ENCODE results near the gene RAF1. TPM values are rescaled to one million over a fixed set of nuclear protein-coding genes. Genes with fewer than 3 reads are reported as not detected.
A peak's percentile ranks its signal among the peaks of the same experiment; 100 is the strongest.

The RAF1 gene
- total RNA-seq, 2 donors from 2014 or later, result 140 to 178 TPM

DNA sequence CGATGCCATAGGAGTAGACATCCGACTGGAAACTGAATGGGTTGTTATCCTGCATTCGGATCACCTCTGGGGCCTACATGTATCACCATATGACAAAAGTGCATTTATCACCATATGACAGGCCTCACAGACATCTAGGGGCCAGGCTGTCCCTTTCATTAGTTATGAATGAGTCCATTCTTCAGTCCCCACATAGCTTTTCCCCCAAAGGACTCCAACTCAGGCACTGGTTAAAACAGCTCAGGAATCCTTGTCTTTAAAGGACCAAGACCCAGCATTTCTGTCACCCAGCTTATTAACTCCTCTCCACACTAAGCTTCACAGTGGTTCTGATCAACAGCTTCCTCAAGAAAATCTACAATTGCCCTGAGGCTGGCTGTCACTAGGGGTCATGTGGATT lies 78.7 kb downstream of the RAF1 start:
- DNase-seq (ENCODE audit: low spot score), result no peak
- H3K36me3 ChIP-seq, result peaks cover 93% of the 10 kb centered on the region
- H3K27me3 ChIP-seq, result no peaks in the 10 kb centered on the region
- no peaks in the 10 kb centered on the region for H3K9me3 ChIP-seq
- no peak overlapping the region for H3K4me3 ChIP-seq
- TF ChIP-seq, protein P1, sequence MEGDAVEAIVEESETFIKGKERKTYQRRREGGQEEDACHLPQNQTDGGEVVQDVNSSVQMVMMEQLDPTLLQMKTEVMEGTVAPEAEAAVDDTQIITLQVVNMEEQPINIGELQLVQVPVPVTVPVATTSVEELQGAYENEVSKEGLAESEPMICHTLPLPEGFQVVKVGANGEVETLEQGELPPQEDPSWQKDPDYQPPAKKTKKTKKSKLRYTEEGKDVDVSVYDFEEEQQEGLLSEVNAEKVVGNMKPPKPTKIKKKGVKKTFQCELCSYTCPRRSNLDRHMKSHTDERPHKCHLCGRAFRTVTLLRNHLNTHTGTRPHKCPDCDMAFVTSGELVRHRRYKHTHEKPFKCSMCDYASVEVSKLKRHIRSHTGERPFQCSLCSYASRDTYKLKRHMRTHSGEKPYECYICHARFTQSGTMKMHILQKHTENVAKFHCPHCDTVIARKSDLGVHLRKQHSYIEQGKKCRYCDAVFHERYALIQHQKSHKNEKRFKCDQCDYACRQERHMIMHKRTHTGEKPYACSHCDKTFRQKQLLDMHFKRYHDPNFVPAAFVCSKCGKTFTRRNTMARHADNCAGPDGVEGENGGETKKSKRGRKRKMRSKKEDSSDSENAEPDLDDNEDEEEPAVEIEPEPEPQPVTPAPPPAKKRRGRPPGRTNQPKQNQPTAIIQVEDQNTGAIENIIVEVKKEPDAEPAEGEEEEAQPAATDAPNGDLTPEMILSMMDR (IDR thresholded peaks at IDR 0.05), result no peak
- H3K4me1 ChIP-seq, result peaks cover 0 to 19% of the 10 kb centered on the region in 2 donors
- H3K27ac ChIP-seq, result peak overlapping the region in 1 of 2 donors; percentile 70

DNA sequence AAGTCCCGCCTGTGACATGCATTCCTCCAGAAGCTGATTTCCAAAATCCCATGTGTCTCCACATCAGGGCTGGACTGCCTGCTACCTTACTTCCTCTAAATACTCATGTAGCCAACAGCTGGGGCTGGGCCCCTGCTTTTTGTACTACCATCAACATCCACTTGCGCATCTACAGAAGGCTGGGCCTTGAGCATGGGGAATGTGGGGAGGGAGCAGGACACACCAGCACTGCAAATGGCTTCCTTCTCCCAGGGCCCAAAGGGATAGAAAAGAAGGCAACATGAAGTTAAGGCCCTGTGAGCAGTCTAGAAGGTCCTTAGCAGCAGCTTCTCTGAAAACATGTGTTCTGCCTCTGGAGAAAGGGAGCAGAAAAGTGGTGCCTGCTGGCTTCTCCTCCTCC lies 79.8 kb downstream of the RAF1 start:
- no peak overlapping the region for H3K27ac ChIP-seq

DNA sequence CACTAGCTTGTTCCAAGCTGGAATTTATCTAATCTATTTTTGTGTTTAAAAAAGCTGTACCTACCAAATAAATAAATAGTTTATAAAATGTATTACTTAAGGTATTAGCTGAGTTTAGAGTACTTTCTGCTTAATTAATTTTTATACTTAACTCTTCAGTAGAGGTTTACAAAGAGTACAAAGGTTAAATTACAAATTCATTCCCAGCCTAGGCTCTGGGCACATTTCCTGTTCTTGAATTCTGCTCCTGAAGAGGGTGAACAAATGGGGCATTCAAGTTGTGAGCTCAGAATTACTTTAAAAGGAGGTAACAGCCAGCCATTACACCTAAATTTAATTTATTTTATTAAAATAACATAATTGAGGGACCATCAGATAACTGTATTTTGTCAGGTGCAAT lies 80.6 kb downstream of the RAF1 start:
- Histone ChIP-seq H3K9me3 (no peaks in the 10 kb centered on the region), H3K4me3 (no peak overlapping the region), H3K27ac (no peak overlapping the region), H3K4me1 (peaks cover 0 to 20% of the 10 kb centered on the region in 2 donors), H3K27me3 (no peaks in the 10 kb centered on the region), H3K36me3 (peaks cover 90% of the 10 kb centered on the region)
- TF ChIP-seq, protein P1 (IDR thresholded peaks at IDR 0.05), result no peak
- no peak for DNase-seq (ENCODE audit: low spot score)

More for the DNA sequence above, 79.8 kb downstream of the RAF1 start:
- TF ChIP-seq, protein P1 (IDR thresholded peaks at IDR 0.05), result no peak
- no peak for DNase-seq (ENCODE audit: low spot score)
- H3K36me3 ChIP-seq, result peaks cover 91% of the 10 kb centered on the region
- peaks cover 0 to 24% of the 10 kb centered on the region in 2 donors for H3K4me1 ChIP-seq
- no peak overlapping the region for H3K4me3 ChIP-seq
- H3K9me3 ChIP-seq, result no peaks in the 10 kb centered on the region
- no peaks in the 10 kb centered on the region for H3K27me3 ChIP-seq

DNA sequence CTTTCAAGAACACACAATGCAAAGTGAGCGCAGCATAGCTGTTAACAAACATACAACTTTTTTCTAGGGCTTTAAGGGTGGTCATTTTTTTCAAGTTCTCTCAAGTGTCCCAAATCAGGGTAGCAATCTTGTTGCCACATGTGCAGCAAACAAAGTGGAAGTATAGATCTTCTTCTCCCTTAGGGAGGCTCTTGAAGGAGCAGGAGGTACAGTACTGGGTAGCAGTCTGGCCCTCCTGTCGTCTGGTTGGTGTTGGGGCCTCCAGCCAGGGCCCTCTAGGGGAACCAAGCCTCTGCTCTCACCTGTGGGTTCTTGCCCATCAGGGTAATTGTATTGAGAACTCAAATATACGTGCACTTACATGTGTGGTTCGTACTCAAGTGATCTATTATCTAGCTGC lies 81.2 kb downstream of the RAF1 start:
- peaks cover 89% of the 10 kb centered on the region for H3K36me3 ChIP-seq
- no peak for DNase-seq (ENCODE audit: low spot score)
- no peak overlapping the region for H3K4me3 ChIP-seq
- TF ChIP-seq, protein P1 (IDR thresholded peaks at IDR 0.05), result no peak
- H3K9me3 ChIP-seq, result no peaks in the 10 kb centered on the region
- H3K4me1 ChIP-seq, result peaks cover 0 to 20% of the 10 kb centered on the region in 2 donors
- no peak overlapping the region for H3K27ac ChIP-seq
- no peaks in the 10 kb centered on the region for H3K27me3 ChIP-seq

DNA sequence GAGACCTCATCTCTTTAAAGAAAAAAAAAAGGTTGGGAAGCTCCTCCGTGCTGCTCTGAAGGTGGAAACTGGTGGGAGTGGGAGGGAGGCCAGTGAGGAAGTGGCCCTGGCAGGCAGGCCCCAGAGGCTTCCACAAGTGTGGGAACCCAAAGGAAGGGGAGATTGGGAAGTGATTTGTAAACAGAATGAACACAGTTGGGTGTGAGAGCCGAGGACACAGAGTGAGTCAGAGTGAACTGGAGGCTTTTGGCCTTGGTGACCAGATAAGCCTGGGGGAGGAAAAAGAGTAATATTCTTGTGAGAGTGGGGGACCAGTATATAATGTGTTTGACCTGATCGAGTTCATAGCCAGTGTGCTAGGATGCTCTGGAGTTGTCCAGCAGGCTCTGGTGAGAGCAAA lies 84.0 kb downstream of the RAF1 start:
- no peaks in the 10 kb centered on the region for H3K9me3 ChIP-seq
- peak overlapping the region; percentile 29 to 51 for H3K27ac ChIP-seq
- DNase-seq (ENCODE audit: low spot score), result no peak
- H3K27me3 ChIP-seq, result no peaks in the 10 kb centered on the region
- TF ChIP-seq, protein P1 (IDR thresholded peaks at IDR 0.05), result no peak
- peaks cover 94% of the 10 kb centered on the region for H3K36me3 ChIP-seq
- H3K4me3 ChIP-seq, result no peak overlapping the region
- peaks cover 0 to 16% of the 10 kb centered on the region in 2 donors for H3K4me1 ChIP-seq

DNA sequence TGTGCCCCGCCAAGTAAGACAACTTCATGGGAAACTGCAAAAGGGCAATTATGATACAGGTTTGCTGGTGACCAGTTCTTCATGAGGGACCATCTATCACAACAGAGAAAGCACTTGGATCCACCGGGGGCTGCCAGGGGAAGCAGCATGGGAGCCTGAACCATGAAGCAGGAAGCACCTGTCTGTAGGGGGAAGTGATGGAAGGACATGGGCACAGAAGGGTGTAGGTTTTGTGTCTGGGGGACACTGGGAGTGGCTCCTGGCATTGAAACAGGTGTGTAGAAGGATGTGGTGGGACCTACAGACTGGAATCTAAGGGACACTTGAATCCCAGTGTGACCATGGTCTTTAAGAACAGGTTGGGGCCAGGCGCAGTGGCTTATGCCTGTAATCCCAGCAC lies 84.5 kb downstream of the RAF1 start:
- Histone ChIP-seq H3K27ac (peak overlapping the region; percentile 29 to 51), H3K36me3 (peaks cover 94% of the 10 kb centered on the region), H3K4me3 (no peak overlapping the region), H3K27me3 (no peaks in the 10 kb centered on the region), H3K9me3 (no peaks in the 10 kb centered on the region), H3K4me1 (peaks cover 0 to 20% of the 10 kb centered on the region in 2 donors)
- DNase-seq (ENCODE audit: low spot score), result no peak
- TF ChIP-seq, protein P1 (IDR thresholded peaks at IDR 0.05), result no peak

All from right atrium auricular region (tissue), 2 donors.